ENCODE measurements around the gene KCMF1. TPM values are rescaled to one million over a fixed set of nuclear protein-coding genes. Genes with fewer than 3 reads are reported as not detected.

KCMF1 gene
- total and polyA plus RNA-seq, 2 of the 13 experiments (the other 11 are each of a cell fraction or from before 2014, with no cell fraction given): 62.1 to 116 TPM

- TF ChIP-seq PAXIP1 (CRISPR knock-in tag; conservative IDR thresholded peaks at IDR 0.05) (0 out of 2 replicates have a peak, but pooled peaks have one; percentile 6), ZBTB43 (CRISPR knock-in tag; conservative IDR thresholded peaks at IDR 0.05) (0 out of 2 replicates have a peak, but pooled peaks have one; percentile 30), ZSCAN9 (CRISPR knock-in tag; IDR thresholded peaks at IDR 0.05; ENCODE audit: borderline replicate concordance) (no peak), ZNF629 (CRISPR knock-in tag; conservative IDR thresholded peaks at IDR 0.05) (0 out of 2 replicates have a peak, but pooled peaks have one; percentile 46), HOMEZ (CRISPR knock-in tag; IDR thresholded peaks at IDR 0.05; ENCODE audit: low read depth) (0 out of 2 replicates have a peak, but pooled peaks have one; percentile 21), ZBTB20 (CRISPR knock-in tag; IDR thresholded peaks at IDR 0.05; ENCODE audit: borderline replicate concordance, low read depth) (0 out of 2 replicates have a peak, but pooled peaks have one; percentile 22), SNAI1 (CRISPR knock-in tag; IDR thresholded peaks at IDR 0.05; ENCODE audit: borderline replicate concordance) (no peak)
These were observed 17.4 kb upstream of the KCMF1 start (continued) for GRCh38 chr2:84953535-84953934.
